HG02840 (cell line): Measurements from ENCODE around the gene COLEC12.
"Not testable (repeated sequence)": the region's sequence is repeated elsewhere in the genome, so short reads cannot be mapped to it uniquely, and the experiment has no call there.

Experiments used
- ATAC-seq: cut with Tn5 transposase; IDR thresholded peaks from one replicate; pipeline ENCODE4 v1.9.1; 2021; ENCODE audit warnings: mild to moderate bottlenecking, moderate library complexity, moderate number of reproducible peaks; ENCODE audit not compliant: unreplicated experiment, low FRiP score

COLEC12 gene

GRCh38 chr18:332721-333510, 167.6 kb downstream of the COLEC12 start:
- ATAC-seq, result no peak

- no peak for ATAC-seq
Measured at GRCh38 chr18:332007-332406, 168.5 kb downstream of the COLEC12 start.

- ATAC-seq, result no peak
Measured at GRCh38 chr18:331221-331821, 169.2 kb downstream of the COLEC12 start.

GRCh38 chr18:328928-329327, 171.6 kb downstream of the COLEC12 start:
- no peak for ATAC-seq

GRCh38 chr18:326846-327245, 173.7 kb downstream of the COLEC12 start:
- ATAC-seq, result no peak

GRCh38 chr18:323253-323622, 177.3 kb downstream of the COLEC12 start:
- ATAC-seq, result no peak

GRCh38 chr18:321865-322467, 178.5 kb downstream of the COLEC12 start:
- ATAC-seq, result no peak

GRCh38 chr18:320155-320554, 180.3 kb downstream of the COLEC12 start:
- ATAC-seq, result no peak

GRCh38 chr18:319720-320119, 180.8 kb downstream of the COLEC12 start:
- no peak for ATAC-seq

GRCh38 chr18:318791-319291, 181.7 kb downstream of the COLEC12 start:
- no peak for ATAC-seq

- no peak for ATAC-seq
Measured at GRCh38 chr18:317618-318017, 182.9 kb downstream of the COLEC12 start.

- ATAC-seq, result no peak
Measured at GRCh38 chr18:316393-316792, 184.1 kb downstream of the COLEC12 start.

GRCh38 chr18:313931-314330, 186.6 kb downstream of the COLEC12 start:
- ATAC-seq, result no peak

- no peak for ATAC-seq
Measured at GRCh38 chr18:312415-312814, 188.1 kb downstream of the COLEC12 start.

- ATAC-seq, result no peak
Measured at GRCh38 chr18:310042-310441, 190.5 kb downstream of the COLEC12 start.

- not testable (repeated sequence) for ATAC-seq
Measured at GRCh38 chr18:308086-308485, 192.4 kb downstream of the COLEC12 start.

GRCh38 chr18:306608-307255, 193.8 kb downstream of the COLEC12 start:
- no peak for ATAC-seq

GRCh38 chr18:305003-305501, 195.4 kb downstream of the COLEC12 start:
- no peak for ATAC-seq

- ATAC-seq, result no peak
Measured at GRCh38 chr18:303607-304006, 196.9 kb downstream of the COLEC12 start.

- ATAC-seq, result no peak
Measured at GRCh38 chr18:303011-303410, 197.5 kb downstream of the COLEC12 start.

- no peak for ATAC-seq
Measured at GRCh38 chr18:302097-302496, 198.4 kb downstream of the COLEC12 start.
